Cardiac muscle cell (in vitro differentiated cells and primary cell): ENCODE measurements around the gene ATP6V1G2. TPM values are rescaled to one million over a fixed set of nuclear protein-coding genes. Genes with fewer than 3 reads are reported as not detected.

Experiments
- DNase-seq, 2 donors: peaks; one replicate each; pipeline versions ENCODE4 v3.0.0 to v3.0.0-alpha.2; 2010 to 2017; ENCODE audit warnings: low read depth in 1 of 2, low spot score in 1 of 2
- H3K27ac ChIP-seq: fragments of 200-600 bp; sonication (generic); 2 replicates; pipeline ENCODE4 v1.5.1; 2016
- H3K27me3 ChIP-seq: fragments of 200-600 bp; sonication (generic); 2 replicates; pipeline ENCODE4 v1.6.0; 2016; ENCODE audit warnings: control low read depth
- H3K36me3 ChIP-seq: fragments of 200-600 bp; sonication (generic); 2 replicates; pipeline ENCODE4 v1.5.1; 2016; ENCODE audit warnings: control low read depth
- H3K4me1 ChIP-seq: fragments of 200-600 bp; sonication (generic); 2 replicates; pipeline ENCODE4 v1.8.1; 2017; ENCODE audit warnings: low read depth, mild to moderate bottlenecking, mixed run types
- H3K4me3 ChIP-seq: fragments of 200-600 bp; sonication (generic); 2 replicates; pipeline ENCODE4 v1.5.1; 2016; ENCODE audit warnings: mild to moderate bottlenecking
- H3K9me3 ChIP-seq: fragments of 200-600 bp; sonication (generic); 2 replicates; pipeline ENCODE4 v1.5.1; 2017; ENCODE audit warnings: low read depth, mild to moderate bottlenecking, control low read depth
- polyA plus RNA-seq: library from polyadenylated mRNA; unstranded; fragments of >200 nt; fragmentation: Nextera tagmentation; extraction: Ambion mirVana; gene quantifications from 2 replicates; pipeline ENCODE4 v1.2.1, GENCODE V29; 2016
- total RNA-seq: library from RNA; depleted of rRNA; stranded (reverse); fragments of >200 nt; gene quantifications from 2 replicates; pipeline ENCODE4 v1.2.3, GENCODE V29; 2016
- TF ChIP-seq, protein P1 (sequence below): IDR thresholded peaks from 2 replicates; pipeline ENCODE4 v1.5.1; 2012; ENCODE audit warnings: low read depth, mild to moderate bottlenecking, low read length

Gene ATP6V1G2
- total and polyA plus RNA-seq, 2 experiments from 2014 or later: 28.8 to 32.7 TPM

DNA sequence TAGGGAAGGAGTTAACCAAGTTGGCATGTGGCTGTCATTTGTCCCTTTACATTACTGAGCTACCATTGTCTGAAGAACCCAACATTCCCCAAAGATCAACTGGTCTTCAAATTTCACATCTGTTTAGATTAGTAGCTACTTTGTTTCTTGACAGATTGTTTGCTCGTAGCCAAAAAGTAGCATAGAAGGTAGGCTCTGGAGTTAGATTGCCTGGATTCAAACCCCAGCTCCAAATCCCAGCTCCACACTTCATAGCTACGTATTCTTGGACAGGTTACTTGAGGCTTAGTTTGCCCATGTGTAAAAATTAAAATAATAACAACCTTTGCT is 2.1 kb upstream of the ATP6V1G2 start:
- Histone ChIP-seq H3K27ac (no peak overlapping the region), H3K4me3 (peak overlapping the region; percentile 56), H3K9me3 (no peaks in the 10 kb centered on the region), H3K4me1 (peaks cover 6% of the 10 kb centered on the region), H3K36me3 (peaks cover 17% of the 10 kb centered on the region), H3K27me3 (no peaks in the 10 kb centered on the region)
- no peak for DNase-seq
- TF ChIP-seq, protein P1, sequence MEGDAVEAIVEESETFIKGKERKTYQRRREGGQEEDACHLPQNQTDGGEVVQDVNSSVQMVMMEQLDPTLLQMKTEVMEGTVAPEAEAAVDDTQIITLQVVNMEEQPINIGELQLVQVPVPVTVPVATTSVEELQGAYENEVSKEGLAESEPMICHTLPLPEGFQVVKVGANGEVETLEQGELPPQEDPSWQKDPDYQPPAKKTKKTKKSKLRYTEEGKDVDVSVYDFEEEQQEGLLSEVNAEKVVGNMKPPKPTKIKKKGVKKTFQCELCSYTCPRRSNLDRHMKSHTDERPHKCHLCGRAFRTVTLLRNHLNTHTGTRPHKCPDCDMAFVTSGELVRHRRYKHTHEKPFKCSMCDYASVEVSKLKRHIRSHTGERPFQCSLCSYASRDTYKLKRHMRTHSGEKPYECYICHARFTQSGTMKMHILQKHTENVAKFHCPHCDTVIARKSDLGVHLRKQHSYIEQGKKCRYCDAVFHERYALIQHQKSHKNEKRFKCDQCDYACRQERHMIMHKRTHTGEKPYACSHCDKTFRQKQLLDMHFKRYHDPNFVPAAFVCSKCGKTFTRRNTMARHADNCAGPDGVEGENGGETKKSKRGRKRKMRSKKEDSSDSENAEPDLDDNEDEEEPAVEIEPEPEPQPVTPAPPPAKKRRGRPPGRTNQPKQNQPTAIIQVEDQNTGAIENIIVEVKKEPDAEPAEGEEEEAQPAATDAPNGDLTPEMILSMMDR: no peak

DNA sequence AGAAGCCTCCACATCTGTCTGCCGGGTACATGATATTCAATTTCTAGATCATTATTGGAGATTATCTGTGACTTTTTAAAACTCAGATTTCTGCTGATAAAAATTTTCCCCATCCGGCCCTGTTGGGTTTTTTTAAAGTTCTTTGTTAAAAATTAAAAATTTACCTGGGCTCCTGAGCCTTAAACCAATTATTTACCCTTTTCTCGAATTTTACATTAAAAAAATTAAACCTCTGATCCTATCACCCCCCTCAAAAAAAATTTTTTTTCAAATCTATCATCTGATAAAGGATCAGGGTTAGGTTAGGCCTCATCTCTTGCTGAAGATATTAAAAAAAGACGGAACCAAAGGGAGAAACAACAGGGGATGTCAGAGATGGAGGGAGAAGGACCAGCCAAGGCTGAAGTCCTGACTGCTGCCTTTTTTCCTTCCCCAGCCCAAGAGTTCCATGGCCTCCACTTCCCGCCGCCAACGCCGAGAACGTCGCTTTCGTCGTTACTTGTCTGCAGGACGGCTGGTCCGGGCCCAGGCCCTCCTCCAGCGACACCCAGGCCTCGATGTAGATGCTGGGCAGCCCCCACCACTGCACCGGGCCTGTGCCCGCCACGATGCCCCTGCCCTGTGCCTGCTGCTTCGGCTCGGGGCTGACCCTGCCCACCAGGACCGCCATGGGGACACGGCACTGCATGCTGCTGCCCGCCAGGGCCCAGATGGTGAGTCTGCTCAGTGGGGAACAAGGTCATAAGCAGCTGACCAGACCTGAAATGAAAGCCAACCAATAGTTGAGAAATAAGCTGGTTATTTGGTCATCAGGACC is 1.5 kb upstream of the ATP6V1G2 start:
- H3K36me3 ChIP-seq: peaks cover 12% of the 10 kb centered on the region
- H3K27me3 ChIP-seq: no peaks in the 10 kb centered on the region
- no peak for DNase-seq
- H3K27ac ChIP-seq: peak overlapping the region; percentile 54
- TF ChIP-seq, protein P1: no peak
- H3K4me3 ChIP-seq: peak overlapping the region; percentile 56
- no peaks in the 10 kb centered on the region for H3K9me3 ChIP-seq
- peaks cover 7% of the 10 kb centered on the region for H3K4me1 ChIP-seq

DNA sequence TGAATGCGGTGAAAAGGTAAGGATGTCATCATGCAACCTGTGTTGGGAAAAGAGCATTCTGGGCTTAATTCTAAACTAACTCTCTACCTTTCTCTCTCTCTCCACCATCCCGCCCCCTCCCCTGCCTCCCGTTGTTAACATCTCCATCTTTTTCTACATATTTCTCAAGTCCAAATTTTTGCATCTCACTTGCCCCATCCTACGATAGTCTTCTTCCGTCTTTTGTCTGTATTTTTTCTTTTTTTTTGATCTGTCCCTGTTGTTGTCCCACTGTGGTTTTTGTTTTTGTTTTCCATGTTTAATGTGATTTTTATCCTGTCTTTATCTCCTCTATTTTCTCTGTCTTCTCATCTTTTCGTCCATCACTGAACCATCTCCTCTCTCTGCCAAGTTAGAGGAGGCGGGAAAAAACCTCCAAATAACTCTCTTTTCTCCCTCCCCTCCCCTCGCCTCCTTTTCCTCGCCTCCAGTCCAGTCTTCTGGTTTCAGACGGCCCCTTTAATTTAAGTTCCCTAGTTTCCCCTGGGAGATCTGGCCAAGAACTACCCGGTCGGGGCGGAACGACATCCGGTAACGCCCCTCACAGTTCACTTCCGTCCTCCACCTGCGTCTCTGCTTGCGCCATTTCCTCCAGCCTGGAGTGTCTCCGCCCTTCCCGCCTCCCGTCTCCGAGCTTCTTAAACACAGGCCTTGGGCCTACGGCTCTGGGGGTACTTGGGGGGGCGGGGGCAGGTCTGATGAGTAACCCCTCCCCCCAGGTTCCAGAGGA is 734 bp upstream of the ATP6V1G2 start, which contains the start of gene NFKBIL1:
Gene NFKBIL1 (plus strand): TSS at position 651 of the 769 bp plus-strand sequence. CDS start 87 bp downstream, at position 738.
- Histone ChIP-seq H3K27ac (peak within 1 kb of the TSS; percentile 54), H3K9me3 (no peaks in the 10 kb centered on the region), H3K27me3 (no peaks in the 10 kb centered on the region), H3K4me1 (peaks cover 10% of the 10 kb centered on the region), H3K4me3 (peak within 1 kb of the TSS; percentile 56), H3K36me3 (peaks cover 12% of the 10 kb centered on the region)
- TF ChIP-seq, protein P1: no peak
- peak; percentile 94 to 99 for DNase-seq

DNA sequence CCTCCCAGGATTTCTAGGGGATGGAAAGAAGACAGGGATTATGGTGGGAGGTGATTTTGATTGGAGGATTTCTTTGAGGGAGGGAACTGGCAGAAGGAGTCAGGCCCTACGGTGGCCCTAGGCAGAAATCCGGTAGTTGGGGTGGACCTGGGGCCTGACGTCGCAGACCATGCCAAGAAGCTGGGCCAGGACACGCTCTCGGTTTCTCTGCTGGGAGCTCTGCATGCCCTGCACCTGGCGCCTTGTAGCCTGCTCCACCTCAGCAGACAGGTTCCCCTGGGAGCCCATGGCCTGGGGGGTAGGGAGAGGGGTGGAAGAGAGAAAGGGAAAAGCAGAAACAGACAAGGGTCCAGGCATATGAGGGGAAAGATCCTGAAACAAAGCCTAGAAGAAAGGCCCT is 1.1 kb downstream of the ATP6V1G2 start:
- TF ChIP-seq, protein P1: no peak
- H3K9me3 ChIP-seq: no peaks in the 10 kb centered on the region
- H3K36me3 ChIP-seq: peaks cover 14% of the 10 kb centered on the region
- peaks cover 14% of the 10 kb centered on the region for H3K4me1 ChIP-seq
- no peak overlapping the region for H3K27ac ChIP-seq
- H3K27me3 ChIP-seq: no peaks in the 10 kb centered on the region
- no peak overlapping the region for H3K4me3 ChIP-seq
- DNase-seq: no peak

DNA sequence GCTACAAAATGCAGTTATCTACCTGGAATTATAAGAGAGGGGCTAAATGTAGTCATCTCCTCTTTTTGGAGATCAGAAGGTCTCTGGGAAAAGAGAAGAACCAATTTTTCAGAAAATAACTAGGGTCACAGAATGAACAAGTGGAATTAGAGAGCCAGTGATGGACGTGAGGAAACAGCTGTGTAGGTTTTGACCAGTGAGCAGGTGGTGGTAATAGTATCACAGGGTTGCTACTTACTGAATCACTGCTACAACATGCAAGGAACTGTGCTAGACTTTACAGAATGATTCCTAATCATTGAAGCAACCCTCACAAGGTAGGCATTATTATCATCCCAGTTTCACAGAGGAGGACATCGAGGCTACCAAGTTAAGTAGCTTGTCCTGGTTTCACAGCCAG is 1.7 kb downstream of the ATP6V1G2 start:
- H3K4me1 ChIP-seq: peaks cover 20% of the 10 kb centered on the region
- no peak overlapping the region for H3K27ac ChIP-seq
- TF ChIP-seq, protein P1: no peak
- H3K36me3 ChIP-seq: peaks cover 18% of the 10 kb centered on the region
- no peak overlapping the region for H3K4me3 ChIP-seq
- no peaks in the 10 kb centered on the region for H3K27me3 ChIP-seq
- no peaks in the 10 kb centered on the region for H3K9me3 ChIP-seq
- DNase-seq: no peak
